HepG2 (cell line): ENCODE measurements around the gene DTNB. TPM values are rescaled to one million over a fixed set of nuclear protein-coding genes. Genes with fewer than 3 reads are reported as not detected.

Experiments used
- ATAC-seq: fragments of 200-7000 bp; cut with Tn5 transposase; 3 replicates; pipeline ENCODE4 v1.9.1; 2020; ENCODE audit warnings: mild to moderate bottlenecking, moderate library complexity
- BruUV-seq: library from RNA; stranded (reverse); fragments of 400-500 nt; replicated peaks from 2 replicates; lab custom pipeline; 2021; lab: Mats Ljungman, UMichigan
- CTCF ChIA-PET: fragments of 300-600 bp; formaldehyde crosslinking; extraction: SDS; loops from one replicate; lab custom pipeline; 2021; ENCODE audit warnings: low total read pairs, inconsistent platforms, low intra/inter-chr PET ratio; lab: Yijun Ruan, JAX
- POLR2A ChIA-PET: fragments of 350-600 bp; sonication (Branson Sonifier 250); formaldehyde crosslinking; loops from one replicate; lab custom pipeline; 2020; ENCODE audit warnings: antibody characterized with exemption, inconsistent platforms; lab: Yijun Ruan, JAX
- DNase-seq: peaks from one replicate; pipeline ENCODE4 v3.0.0-alpha.2; 2015; ENCODE audit warnings: low spot score
- FAIRE-seq: peaks from 3 replicates; lab custom pipeline; 2011; peaks lifted over from hg19 to GRCh38; lab: Jason Lieb, UNC
- H2AFZ ChIP-seq: one replicate; pipeline ENCODE4 v1.6.1; 2011; ENCODE audit warnings: low read length, inconsistent platforms
- H3K27ac ChIP-seq: fragments of 300-600 bp; 3 replicates; pipeline ENCODE4 v1.8.0; 2011; ENCODE audit warnings: mixed run types, mild to moderate bottlenecking, mixed read lengths, low read length, inconsistent platforms; ENCODE audit not compliant: insufficient read depth; ENCODE audit errors: extremely low read length
- H3K27me3 ChIP-seq, 2 experiments: fragments of 200-600 bp in 1 of 2; 2 replicates in 1 of 2; 3 replicates in 1 of 2; pipeline versions ENCODE4 v1.6.0 to v1.8.0; 2011; ENCODE audit warnings: low read length in 2 of 2, mild to moderate bottlenecking in 2 of 2, moderate library complexity in 2 of 2, inconsistent platforms in 1 of 2; ENCODE audit not compliant: insufficient read depth in 2 of 2, control insufficient read depth in 1 of 2
- H3K36me3 ChIP-seq, 2 experiments: fragments of 200-600 bp in 1 of 2; replicated peaks in 1 of 2; 2 replicates in 1 of 2; 3 replicates in 1 of 2; pipeline versions ENCODE4 v1.5.1 to v1.8.0; 2011; ENCODE audit warnings: low read length in 2 of 2, inconsistent platforms in 1 of 2; ENCODE audit not compliant: insufficient read depth in 2 of 2, control insufficient read depth in 1 of 2
- H3K4me1 ChIP-seq: 2 replicates; pipeline ENCODE4 v1.5.1; 2012; ENCODE audit warnings: low read length, inconsistent platforms; ENCODE audit not compliant: insufficient read depth
- H3K4me2 ChIP-seq: 2 replicates; pipeline ENCODE4 v1.6.0; 2011; ENCODE audit warnings: low read depth, low read length, inconsistent platforms
- H3K4me3 ChIP-seq, 3 experiments: fragments of 200-600 bp in 1 of 3; sonication (generic), shearing (Covaris generic) in 1 of 3; replicated peaks in 1 of 3; 2 replicates each; pipeline ENCODE4 v1.5.1; 2011 to 2016; ENCODE audit warnings: low read length in 3 of 3, inconsistent platforms in 2 of 3, low read depth in 2 of 3, mild to moderate bottlenecking in 2 of 3, control low read depth in 1 of 3, mixed read lengths in 1 of 3; ENCODE audit not compliant: insufficient read depth in 1 of 3
- H3K79me2 ChIP-seq: one replicate; pipeline ENCODE4 v1.6.1; 2011; ENCODE audit warnings: low read length, inconsistent platforms; ENCODE audit not compliant: insufficient read depth
- H3K9ac ChIP-seq: 2 replicates; pipeline ENCODE4 v1.6.0; 2011; ENCODE audit warnings: mild to moderate bottlenecking, low read depth, low read length, inconsistent platforms; ENCODE audit not compliant: insufficient read depth
- H3K9me3 ChIP-seq: 2 replicates; pipeline ENCODE4 v1.5.1; 2012; ENCODE audit warnings: mild to moderate bottlenecking, low read length
- H4K20me1 ChIP-seq: 2 replicates; pipeline ENCODE4 v1.6.0; 2011; ENCODE audit warnings: inconsistent platforms, mild to moderate bottlenecking, low read length, moderate library complexity; ENCODE audit not compliant: insufficient read depth
- BHLHE40 ChIP-seq: IDR thresholded peaks from 2 replicates; pipeline ENCODE4 v1.6.1; 2011; ENCODE audit warnings: low read length, improper control_type of control experiment
- ZFX ChIP-seq: sonication (generic); formaldehyde crosslinking; IDR thresholded peaks from 2 replicates; pipeline ENCODE4 v1.4.0; 2020; ENCODE audit warnings: mild to moderate bottlenecking, low read depth, missing genetic modification reagents, moderate library complexity
- ZNF569 ChIP-seq: sonication (generic); formaldehyde crosslinking; IDR thresholded peaks from 2 replicates; pipeline ENCODE4 v1.5.0; 2020; ENCODE audit warnings: mild to moderate bottlenecking, missing genetic modification reagents, moderate library complexity, borderline replicate concordance
- WGBS: methylation state at CpG from one replicate; pipeline ENCODE4 v1.1.6; 2017; ENCODE audit warnings: low lambda C conversion rate; 5-methylcytosine and 5-hydroxymethylcytosine counted together
- in situ Hi-C: cut with HindIII; loops from 2 replicates; pipeline ENCODE4 v1.10.0; 2017; ENCODE audit warnings: low pct_unique_long_range_greater_than_20kb; ENCODE audit not compliant: extremely low pct_ligation_motif_present
- intact Hi-C: fragments of 100-400 bp; cut with micrococcal nuclease; formaldehyde crosslinking; loops from one replicate; pipeline ENCODE4 v1.10.0; 2022; ENCODE audit not compliant: unreplicated experiment
- polyA plus RNA-seq, 8 experiments: library from polyadenylated mRNA; depleted of rRNA in 3 of 8; stranded (reverse) in 7 of 8; unstranded in 1 of 8; fragments of >200 nt; fragmentation: Illumina TruSeq in 4 of 8; extraction: Trizol in 4 of 8; gene quantifications; 2 replicates each; pipeline versions ENCODE4 v1.2.1 to v1.2.3, GENCODE V29; 2011 to 2016; ENCODE audit warnings: low read depth in 4 of 8, missing spikeins in 1 of 8, mixed read lengths in 1 of 8; ENCODE audit not compliant: insufficient read depth in 1 of 8
- total RNA-seq, 5 experiments: library from RNA; depleted of rRNA; stranded (reverse); fragments of >200 nt; fragmentation: Illumina TruSeq; extraction: Trizol; gene quantifications; 2 replicates each; pipeline ENCODE4 v1.2.3, GENCODE V29; 2016; ENCODE audit warnings: low read depth in 1 of 5
- TF ChIP-seq, protein P1 (sequence below): fragments of 450-650 bp; IDR thresholded peaks from 2 replicates; pipeline ENCODE4 v1.6.1; 2016

The DTNB gene
- total and polyA plus RNA-seq, 2 of the 13 experiments (the other 11 are each of a cell fraction or from before 2014, with no cell fraction given) = 14.4 to 23.9 TPM

- Histone ChIP-seq H3K4me3 (no peak overlapping the region), H3K27ac (no peak overlapping the region), H2AFZ (no peak overlapping the region), H4K20me1 (no peaks in the 10 kb centered on the region), H3K9me3 (no peaks in the 10 kb centered on the region), H3K9ac (no peak overlapping the region), H3K27me3 (0 out of 5 replicates have a peak, but pooled peaks cover 0 to 5% of the 10 kb centered on the region in 2 experiments), H3K4me2 (no peak overlapping the region), H3K36me3 (no peaks in the 10 kb centered on the region), H3K79me2 (no peaks in the 10 kb centered on the region), H3K4me1 (peaks cover 15% of the 10 kb centered on the region)
- DNase-seq (no peak), ATAC-seq (no peak), FAIRE-seq (no peak)
- CTCF ChIA-PET = no interaction called here
- 60% methylated on average over 12 of the region's 12 CpGs for WGBS
- no TSS peak for BruUV-seq
- TF ChIP-seq BHLHE40 (peak; percentile 24; the same call in 1 of the 2 replicates), ZNF569 (no peak)
- TF ChIP-seq, protein P1, sequence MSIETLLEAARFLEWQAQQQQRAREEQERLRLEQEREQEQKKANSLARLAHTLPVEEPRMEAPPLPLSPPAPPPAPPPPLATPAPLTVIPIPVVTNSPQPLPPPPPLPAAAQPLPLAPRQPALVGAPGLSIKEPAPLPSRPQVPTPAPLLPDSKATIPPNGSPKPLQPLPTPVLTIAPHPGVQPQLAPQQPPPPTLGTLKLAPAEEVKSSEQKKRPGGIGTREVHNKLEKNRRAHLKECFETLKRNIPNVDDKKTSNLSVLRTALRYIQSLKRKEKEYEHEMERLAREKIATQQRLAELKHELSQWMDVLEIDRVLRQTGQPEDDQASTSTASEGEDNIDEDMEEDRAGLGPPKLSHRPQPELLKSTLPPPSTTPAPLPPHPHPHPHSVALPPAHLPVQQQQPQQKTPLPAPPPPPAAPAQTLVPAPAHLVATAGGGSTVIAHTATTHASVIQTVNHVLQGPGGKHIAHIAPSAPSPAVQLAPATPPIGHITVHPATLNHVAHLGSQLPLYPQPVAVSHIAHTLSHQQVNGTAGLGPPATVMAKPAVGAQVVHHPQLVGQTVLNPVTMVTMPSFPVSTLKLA = peak; percentile 47; the same call in 1 of the 2 replicates
- in situ Hi-C loops = no loop called here
- POLR2A ChIA-PET = no interaction called here
- intact Hi-C loops = no loop called here
These were observed 292.6 kb downstream of the DTNB start for GRCh38 chr2:25380586-25381375.

GRCh38 chr2:25380023-25380422 lies 293.4 kb downstream of the DTNB start:
- no peaks in the 10 kb centered on the region for H4K20me1 ChIP-seq
- CTCF ChIA-PET = no interaction called here
- 61% methylated on average over 5 of the region's 5 CpGs for WGBS

More at GRCh38 chr2:25380023-25380422, 293.4 kb downstream of the DTNB start:
- H2AFZ ChIP-seq = no peak overlapping the region
- H3K27me3 ChIP-seq = 0 out of 5 replicates have a peak, but pooled peaks cover 0 to 5% of the 10 kb centered on the region in 2 experiments
- no peaks in the 10 kb centered on the region for H3K9me3 ChIP-seq
- ATAC-seq (no peak), FAIRE-seq (no peak), DNase-seq (no peak)
- H3K79me2 ChIP-seq = no peaks in the 10 kb centered on the region
- no peak overlapping the region for H3K4me2 ChIP-seq
- H3K4me1 ChIP-seq = peaks cover 18% of the 10 kb centered on the region
- TF ChIP-seq ZFX = no peak
- TF ChIP-seq, all 625 proteins: peak for 0
- no TSS peak for BruUV-seq
- POLR2A ChIA-PET = no interaction called here
- H3K36me3 ChIP-seq = no peaks in the 10 kb centered on the region
- intact Hi-C loops (no loop called here), in situ Hi-C loops (no loop called here)
- no peak overlapping the region for H3K9ac ChIP-seq
- H3K27ac ChIP-seq = no peak overlapping the region
- H3K4me3 ChIP-seq = no peak overlapping the region
